ENCODE results near the gene ACADSB.

Gene ACADSB

GRCh38 chr10:123000155-123000554 is 8.7 kb upstream of the ACADSB start:
- no peak for TF ChIP-seq CTCF (IDR thresholded peaks at IDR 0.05; ENCODE audit: low read depth, low read length, missing control alignments)
- no peak for DNase-seq (ENCODE audit: low read depth)
- no peak overlapping the region for H3K4me3 ChIP-seq (ENCODE audit: low read depth, low read length)

GRCh38 chr10:123001370-123001769 is 7.4 kb upstream of the ACADSB start:
- H3K4me3 ChIP-seq (ENCODE audit: low read depth, low read length): no peak overlapping the region
- no peak for TF ChIP-seq CTCF (IDR thresholded peaks at IDR 0.05; ENCODE audit: low read depth, low read length, missing control alignments)
- DNase-seq (ENCODE audit: low read depth): no peak

GRCh38 chr10:123004298-123004697 is 4.5 kb upstream of the ACADSB start:
- no peak for TF ChIP-seq CTCF (IDR thresholded peaks at IDR 0.05; ENCODE audit: low read depth, low read length, missing control alignments)
- DNase-seq (ENCODE audit: low read depth): no peak
- H3K4me3 ChIP-seq (ENCODE audit: low read depth, low read length): no peak overlapping the region

DNA sequence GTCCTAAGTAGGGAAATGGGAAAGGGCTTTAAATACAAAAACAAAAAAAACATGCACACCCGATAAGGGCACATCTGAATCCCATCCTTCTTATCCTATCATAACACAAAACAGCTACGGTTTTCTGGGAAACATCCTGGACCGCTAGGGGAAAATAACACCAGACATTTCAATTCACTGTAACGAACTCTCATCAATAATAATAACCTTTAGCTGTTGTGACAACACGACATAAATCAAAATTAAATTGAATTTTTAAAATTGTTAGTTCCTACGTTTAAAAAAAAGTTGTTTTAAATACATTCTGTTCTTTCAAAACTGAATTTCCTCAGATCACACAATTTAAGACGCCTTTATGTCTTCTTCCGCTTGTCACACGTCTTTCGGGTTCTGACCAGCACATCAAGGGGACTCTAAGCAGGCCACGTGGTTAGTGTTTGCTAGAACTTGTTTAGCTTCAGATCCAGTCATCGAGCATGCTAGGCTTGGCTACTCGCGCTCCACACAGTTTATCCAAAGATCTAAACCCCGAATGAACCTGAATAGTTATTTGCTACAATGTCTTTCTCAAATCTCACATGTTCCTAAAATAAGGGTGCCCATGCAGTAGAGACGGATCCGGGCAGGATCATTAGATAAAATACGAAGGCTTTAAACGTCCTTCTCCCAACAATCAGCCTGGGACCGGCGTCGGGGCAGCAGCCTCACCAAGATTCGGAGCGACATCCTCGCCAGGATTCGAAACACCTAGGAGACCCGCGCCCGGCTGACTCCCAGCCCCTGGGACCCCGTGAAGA is 1.1 kb upstream of the ACADSB start:
- DNase-seq (ENCODE audit: low read depth): peak; percentile 49
- peak overlapping the region; percentile 70 for H3K4me3 ChIP-seq (ENCODE audit: low read depth, low read length)
- TF ChIP-seq CTCF (IDR thresholded peaks at IDR 0.05; ENCODE audit: low read depth, low read length, missing control alignments): peak; percentile 8

- no peak for TF ChIP-seq CTCF (IDR thresholded peaks at IDR 0.05; ENCODE audit: low read depth, low read length, missing control alignments)
- H3K4me3 ChIP-seq (ENCODE audit: low read depth, low read length): peak overlapping the region; percentile 85
- DNase-seq (ENCODE audit: low read depth): no peak
Measured at GRCh38 chr10:123009105-123009820, 457 bp downstream of the ACADSB start.

GRCh38 chr10:123011987-123012386 is 3.2 kb downstream of the ACADSB start:
- TF ChIP-seq CTCF (IDR thresholded peaks at IDR 0.05; ENCODE audit: low read depth, low read length, missing control alignments): no peak
- DNase-seq (ENCODE audit: low read depth): no peak
- no peak overlapping the region for H3K4me3 ChIP-seq (ENCODE audit: low read depth, low read length)

All from GM12864 (cell line).